Measurements from ENCODE around the gene ARMC7. TPM values are rescaled to one million over a fixed set of nuclear protein-coding genes. Genes with fewer than 3 reads are reported as not detected.

ARMC7 gene
- total and polyA plus RNA-seq, 2 of the 13 experiments (the other 11 are each of a cell fraction or from before 2014, with no cell fraction given): 3.9 to 4.2 TPM

- TF ChIP-seq SOX13 (IDR thresholded peaks at IDR 0.05) (peak; percentile 33; the same call in 1 of the 2 replicates), SOX13 (CRISPR knock-in tag; conservative IDR thresholded peaks at IDR 0.05 in 1 of 2, IDR thresholded peaks at IDR 0.05 in 1 of 2) (peak in 1 of 2 experiments; percentile 44; a peak in 1 of 4 replicates), CBX1 (IDR thresholded peaks at IDR 0.05; ENCODE audit: low read depth) (peak; percentile 68), ZFY (CRISPR knock-in tag; IDR thresholded peaks at IDR 0.05) (peak; percentile 97), GABPB1 (CRISPR knock-in tag; IDR thresholded peaks at IDR 0.05) (peak; percentile 82), ZBTB1 (CRISPR knock-in tag; IDR thresholded peaks at IDR 0.05; ENCODE audit: borderline replicate concordance) (no peak; the same call in 1 of the 2 replicates), ZNF253 (CRISPR knock-in tag; IDR thresholded peaks at IDR 0.05; ENCODE audit: borderline replicate concordance) (no peak), ZC3H13 (CRISPR knock-in tag; IDR thresholded peaks at IDR 0.05) (0 out of 2 replicates have a peak, but pooled peaks have one; percentile 16), POLR2G (IDR thresholded peaks at IDR 0.05; ENCODE audit: low read depth, low read length) (peak; percentile 100), ZNF784 (CRISPR knock-in tag; IDR thresholded peaks at IDR 0.05; ENCODE audit: borderline replicate concordance) (peak; percentile 94), PRPF4 (IDR thresholded peaks at IDR 0.05; ENCODE audit: low read depth, low read length, poor library complexity, severe bottlenecking) (no peak), HOMEZ (CRISPR knock-in tag; IDR thresholded peaks at IDR 0.05; ENCODE audit: low read depth) (peak; percentile 95), ZNF496 (CRISPR knock-in tag; IDR thresholded peaks at IDR 0.05; ENCODE audit: insufficient replicate concordance) (no peak), HDAC2 (CRISPR knock-in tag; IDR thresholded peaks at IDR 0.05) (peak; percentile 74), SNRNP70 (IDR thresholded peaks at IDR 0.05; ENCODE audit: low read depth, low read length) (no peak), RXRA (CRISPR knock-in tag; IDR thresholded peaks at IDR 0.05) (0 out of 2 replicates have a peak, but pooled peaks have one; percentile 39), ZNF557 (CRISPR knock-in tag; IDR thresholded peaks at IDR 0.05) (peak; percentile 75; the same call in 1 of the 2 replicates), ARID4A (CRISPR knock-in tag; IDR thresholded peaks at IDR 0.05; ENCODE audit: borderline replicate concordance) (peak; percentile 91; the same call in 1 of the 2 replicates), NKX3-1 (CRISPR knock-in tag; IDR thresholded peaks at IDR 0.05) (peak; percentile 47; the same call in 1 of the 2 replicates), FOXA1 (IDR thresholded peaks at IDR 0.05) (no peak), FOXA1 (CRISPR knock-in tag; IDR thresholded peaks at IDR 0.05) (peak; percentile 2; the same call in 1 of the 2 replicates), ZNF10 (CRISPR knock-in tag; IDR thresholded peaks at IDR 0.05; ENCODE audit: borderline replicate concordance, low read depth) (no peak), FOXJ3 (CRISPR knock-in tag; IDR thresholded peaks at IDR 0.05; ENCODE audit: borderline replicate concordance) (no peak; the same call in 1 of the 2 replicates)
Measured at GRCh38 chr17:75154195-75155106, 44.7 kb downstream of the ARMC7 start, which contains the start of gene JPT1 (continued).
